HL-60 (cell line): ENCODE data around the gene VWA5B2.

ENCODE experiments used
- CTCF ChIP-seq: IDR thresholded peaks from one replicate; pipeline ENCODE4 v1.5.1; 2011; ENCODE audit warnings: low read length, control low read depth, inconsistent platforms; ENCODE audit not compliant: insufficient read depth
- POLR2AphosphoS5 ChIP-seq: IDR thresholded peaks from 2 replicates; pipeline ENCODE4 v1.6.1; 2012; ENCODE audit warnings: low read depth
- SPI1 ChIP-seq: IDR thresholded peaks from 2 replicates; pipeline ENCODE4 v1.6.1; 2012; ENCODE audit warnings: low read depth, mild to moderate bottlenecking, borderline replicate concordance

GRCh38 chr3:184230603-184231528, 1.5 kb downstream of the VWA5B2 start:
- TF ChIP-seq CTCF (no peak), POLR2AphosphoS5 (no peak), SPI1 (no peak)
